Globus pallidus (tissue), 1 donor: Measurements from ENCODE around the gene EDEM1.
"Not testable (repeated sequence)": the region's sequence is repeated elsewhere in the genome, so short reads cannot be mapped to it uniquely, and the experiment has no call there.

Experiments
- DNase-seq: peaks from one replicate; pipeline ENCODE4 v3.0.0-alpha.2; 2015; ENCODE audit warnings: low spot score

Gene EDEM1

GRCh38 chr3:5172018-5172417, 15.5 kb upstream of the EDEM1 start:
- no peak for DNase-seq

- not testable (repeated sequence) for DNase-seq
Observed at GRCh38 chr3:5179036-5179435, 8.5 kb upstream of the EDEM1 start.

- no peak for DNase-seq
Observed at GRCh38 chr3:5181469-5182141, 5.9 kb upstream of the EDEM1 start.

GRCh38 chr3:5183714-5184113, 3.8 kb upstream of the EDEM1 start:
- not testable (repeated sequence) for DNase-seq

- no peak for DNase-seq
Observed at GRCh38 chr3:5184499-5184898, 3.0 kb upstream of the EDEM1 start.

- no peak for DNase-seq
Observed at GRCh38 chr3:5185093-5185673, 2.3 kb upstream of the EDEM1 start.

GRCh38 chr3:5186089-5186857, 1.2 kb upstream of the EDEM1 start:
- DNase-seq = no peak

GRCh38 chr3:5186858-5187155, 700 bp upstream of the EDEM1 start:
- DNase-seq = no peak

GRCh38 chr3:5187920-5188418, 462 bp downstream of the EDEM1 start:
- DNase-seq = no peak

- no peak for DNase-seq
Observed at GRCh38 chr3:5188419-5189221, 1.1 kb downstream of the EDEM1 start.

- no peak for DNase-seq
Observed at GRCh38 chr3:5190147-5190791, 2.8 kb downstream of the EDEM1 start.

GRCh38 chr3:5191555-5192304, 4.2 kb downstream of the EDEM1 start:
- no peak for DNase-seq

- DNase-seq = no peak
Observed at GRCh38 chr3:5192571-5193365, 5.3 kb downstream of the EDEM1 start.

- DNase-seq = no peak
Observed at GRCh38 chr3:5194341-5194740, 6.8 kb downstream of the EDEM1 start.

GRCh38 chr3:5194801-5195509, 7.4 kb downstream of the EDEM1 start:
- DNase-seq = no peak

GRCh38 chr3:5195605-5196004, 8.1 kb downstream of the EDEM1 start:
- no peak for DNase-seq

- no peak for DNase-seq
Observed at GRCh38 chr3:5197022-5197421, 9.5 kb downstream of the EDEM1 start.

- DNase-seq = no peak
Observed at GRCh38 chr3:5197470-5198312, 10.2 kb downstream of the EDEM1 start.

- no peak for DNase-seq
Observed at GRCh38 chr3:5198313-5198677, 10.8 kb downstream of the EDEM1 start.
